Epithelial cell of proximal tubule (primary cell): ENCODE results near the gene ARHGEF11. TPM values are rescaled to one million over a fixed set of nuclear protein-coding genes. Genes with fewer than 3 reads are reported as not detected.

Experiments used
- DNase-seq: peaks from one replicate; pipeline ENCODE4 v3.0.0-alpha.2; 2011; ENCODE audit warnings: low read depth
- H3K4me3 ChIP-seq: 2 replicates; pipeline ENCODE4 v1.5.1; 2011; ENCODE audit warnings: low read depth, mild to moderate bottlenecking, low read length
- total RNA-seq: library from RNA; depleted of rRNA; stranded (reverse); fragments of >200 nt; gene quantifications from 2 replicates; pipeline ENCODE4 v1.2.3, GENCODE V29; 2015
- TF ChIP-seq, protein P1 (sequence below): conservative IDR thresholded peaks from 2 replicates; pipeline ENCODE4 v1.5.1; 2012; ENCODE audit warnings: low read depth, mild to moderate bottlenecking, low read length

Gene ARHGEF11
- total RNA-seq, 1 donor from 2014 or later: 19.3 TPM

DNA sequence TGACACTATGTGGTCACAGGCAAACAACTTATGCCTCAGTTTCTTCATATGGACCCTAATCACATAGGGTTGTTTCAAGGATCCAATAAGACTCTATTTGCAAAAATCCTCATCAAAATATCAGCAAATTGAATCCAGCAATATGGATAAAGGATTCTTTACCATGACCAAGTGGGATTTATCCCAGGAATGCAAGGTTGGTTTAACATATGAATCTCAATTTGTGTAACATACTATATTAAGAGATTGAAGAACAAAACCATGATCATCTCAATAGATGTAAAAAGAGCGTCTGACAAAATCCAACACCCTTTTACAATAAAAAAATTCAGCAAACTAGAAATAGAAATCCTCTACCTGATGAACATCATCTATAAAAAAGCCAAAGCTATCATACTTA is 23.9 kb downstream of the ARHGEF11 start:
- TF ChIP-seq, protein P1, sequence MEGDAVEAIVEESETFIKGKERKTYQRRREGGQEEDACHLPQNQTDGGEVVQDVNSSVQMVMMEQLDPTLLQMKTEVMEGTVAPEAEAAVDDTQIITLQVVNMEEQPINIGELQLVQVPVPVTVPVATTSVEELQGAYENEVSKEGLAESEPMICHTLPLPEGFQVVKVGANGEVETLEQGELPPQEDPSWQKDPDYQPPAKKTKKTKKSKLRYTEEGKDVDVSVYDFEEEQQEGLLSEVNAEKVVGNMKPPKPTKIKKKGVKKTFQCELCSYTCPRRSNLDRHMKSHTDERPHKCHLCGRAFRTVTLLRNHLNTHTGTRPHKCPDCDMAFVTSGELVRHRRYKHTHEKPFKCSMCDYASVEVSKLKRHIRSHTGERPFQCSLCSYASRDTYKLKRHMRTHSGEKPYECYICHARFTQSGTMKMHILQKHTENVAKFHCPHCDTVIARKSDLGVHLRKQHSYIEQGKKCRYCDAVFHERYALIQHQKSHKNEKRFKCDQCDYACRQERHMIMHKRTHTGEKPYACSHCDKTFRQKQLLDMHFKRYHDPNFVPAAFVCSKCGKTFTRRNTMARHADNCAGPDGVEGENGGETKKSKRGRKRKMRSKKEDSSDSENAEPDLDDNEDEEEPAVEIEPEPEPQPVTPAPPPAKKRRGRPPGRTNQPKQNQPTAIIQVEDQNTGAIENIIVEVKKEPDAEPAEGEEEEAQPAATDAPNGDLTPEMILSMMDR: no peak
- H3K4me3 ChIP-seq: no peak overlapping the region
- no peak for DNase-seq

DNA sequence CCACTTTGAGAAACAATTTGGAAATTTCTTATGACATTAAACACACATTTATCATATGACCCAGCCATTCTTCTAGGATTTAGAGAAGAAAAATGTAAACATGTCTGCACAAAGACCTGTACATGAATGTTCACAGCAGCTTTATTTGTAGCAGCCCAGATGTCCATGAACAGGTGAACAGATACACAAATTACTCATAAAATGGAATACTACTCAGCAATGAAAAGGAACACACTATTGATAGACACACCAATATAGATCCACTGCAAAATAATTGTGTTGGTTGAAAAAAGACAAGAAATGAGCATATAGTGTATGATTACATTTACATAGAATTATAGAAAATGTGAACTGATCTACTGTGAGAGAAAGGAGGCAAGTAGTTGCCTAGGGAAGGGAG is 26.1 kb downstream of the ARHGEF11 start:
- TF ChIP-seq, protein P1: no peak
- H3K4me3 ChIP-seq: no peak overlapping the region
- DNase-seq: no peak

DNA sequence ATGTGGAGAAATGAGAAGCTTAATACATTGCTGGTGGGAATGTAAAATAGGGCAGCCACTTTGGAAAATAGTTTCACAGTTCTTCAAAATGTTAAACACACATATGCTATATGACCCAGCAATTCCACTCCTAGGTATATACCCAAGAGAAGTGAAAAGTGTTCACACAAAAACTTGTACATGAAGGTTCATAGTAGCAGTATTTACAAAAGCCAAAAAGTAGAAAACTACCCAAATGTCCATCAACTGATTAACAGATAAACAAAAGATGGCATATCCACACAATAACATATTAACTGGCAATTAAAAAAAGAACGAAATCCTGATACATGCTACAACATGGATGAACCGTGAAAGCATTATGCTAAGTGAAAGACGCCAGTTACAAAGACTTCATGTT is 33.7 kb downstream of the ARHGEF11 start:
- TF ChIP-seq, protein P1: no peak

DNA sequence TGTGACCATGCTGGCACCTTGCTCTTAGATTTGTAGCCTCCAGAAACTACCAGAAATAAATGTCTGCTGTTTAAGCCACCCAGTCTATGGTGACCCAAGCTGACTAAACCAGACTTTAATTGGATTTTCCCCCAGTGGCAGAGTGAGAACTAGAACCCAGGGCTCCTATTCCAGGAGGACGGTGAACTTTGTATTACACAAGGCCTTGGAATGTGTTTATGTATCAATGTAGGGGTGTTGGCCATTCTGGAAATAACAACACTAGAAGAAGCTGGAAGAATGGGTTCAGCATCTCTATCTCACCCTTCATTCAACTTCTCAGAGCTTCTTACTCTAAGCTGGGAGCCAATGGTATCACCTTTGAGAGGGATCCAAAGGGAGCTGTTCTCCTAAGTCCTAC is 37.0 kb downstream of the ARHGEF11 start:
- no peak overlapping the region for H3K4me3 ChIP-seq
- no peak for DNase-seq
- TF ChIP-seq, protein P1: no peak

More for the DNA sequence above, 33.7 kb downstream of the ARHGEF11 start:
- no peak overlapping the region for H3K4me3 ChIP-seq
- DNase-seq: no peak

DNA sequence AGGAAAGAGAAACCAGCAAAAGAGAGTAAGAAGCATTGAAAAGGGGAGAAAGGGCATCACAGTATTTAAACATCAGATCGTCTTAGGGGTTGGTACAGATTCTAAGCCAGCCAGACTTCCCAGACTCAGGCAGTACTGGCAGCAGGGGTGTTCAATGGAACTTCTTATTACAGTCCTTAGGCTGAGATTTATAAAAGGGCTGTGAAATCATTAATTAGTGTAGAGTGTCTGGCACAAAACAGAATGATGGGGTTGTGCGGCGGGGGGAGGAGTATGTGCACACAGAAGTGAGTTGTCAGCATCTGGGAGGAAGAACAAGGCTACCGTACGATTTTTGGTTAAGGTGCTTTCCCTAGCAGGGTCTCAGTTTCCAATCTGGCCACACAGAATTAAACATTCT is 38.2 kb downstream of the ARHGEF11 start:
- no peak for DNase-seq
- no peak overlapping the region for H3K4me3 ChIP-seq
- TF ChIP-seq, protein P1: no peak

DNA sequence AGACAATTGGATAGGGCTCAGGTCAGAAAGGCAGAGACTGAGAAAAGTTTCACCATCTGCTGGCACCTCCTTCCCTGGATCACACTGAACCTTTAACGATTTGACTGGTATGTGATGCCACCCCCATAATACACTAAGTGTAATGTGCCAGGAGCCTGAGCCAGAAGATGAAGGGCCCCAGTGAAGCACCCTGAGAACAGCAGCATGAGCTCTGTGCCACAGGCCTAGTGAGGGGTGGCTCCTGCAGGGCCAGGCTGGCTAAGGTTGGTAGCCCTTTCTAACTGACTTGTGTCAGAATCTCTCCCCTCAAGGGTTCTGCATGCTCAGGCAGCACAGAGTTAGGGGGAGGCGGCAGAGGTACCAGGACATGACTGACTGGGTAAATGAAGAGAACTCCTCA is 38.9 kb downstream of the ARHGEF11 start:
- DNase-seq: no peak
- H3K4me3 ChIP-seq: no peak overlapping the region
- TF ChIP-seq, protein P1: no peak

DNA sequence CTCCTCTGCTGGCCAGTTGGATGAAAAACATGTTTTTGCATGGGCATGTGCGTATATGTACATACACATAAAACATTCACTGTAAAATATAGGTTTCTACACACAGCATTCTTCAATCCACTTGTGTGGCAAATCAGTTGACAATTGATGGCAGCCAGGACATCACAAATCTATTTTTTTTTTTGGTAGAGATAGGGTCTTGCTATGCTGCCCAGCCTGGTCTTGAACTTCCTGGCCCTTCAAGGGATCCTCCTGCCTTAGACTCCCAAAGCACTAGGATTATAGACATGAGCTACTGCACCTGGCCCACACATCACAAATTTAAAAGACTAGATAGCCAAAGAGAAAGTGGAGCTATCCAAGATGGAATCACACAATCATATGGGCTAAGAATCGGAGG is 39.6 kb downstream of the ARHGEF11 start:
- DNase-seq: no peak
- no peak overlapping the region for H3K4me3 ChIP-seq
- TF ChIP-seq, protein P1: no peak
